Measurements from ENCODE around the gene ATG101. TPM values are rescaled to one million over a fixed set of nuclear protein-coding genes. Genes with fewer than 3 reads are reported as not detected.
A peak's percentile ranks its signal among the peaks of the same experiment; 100 is the strongest.

The ATG101 gene
- total and polyA plus RNA-seq, 2 of the 13 experiments (the other 11 are each of a cell fraction or from before 2014, with no cell fraction given) = 58.2 to 67.7 TPM

- no peak for TF ChIP-seq SMAD3 (CRISPR knock-in tag; IDR thresholded peaks at IDR 0.05)
- no peak for TF ChIP-seq ZSCAN22 (CRISPR knock-in tag; IDR thresholded peaks at IDR 0.05)
- TF ChIP-seq ZNF816 (CRISPR knock-in tag; IDR thresholded peaks at IDR 0.05; ENCODE audit: borderline replicate concordance) = no peak
- TF ChIP-seq BRCA1 (CRISPR knock-in tag; IDR thresholded peaks at IDR 0.05) = no peak
- no peak for TF ChIP-seq NONO (IDR thresholded peaks at IDR 0.05)
- peak; percentile 72; the same call in 1 of the 2 replicates for TF ChIP-seq NONO (CRISPR knock-in tag; conservative IDR thresholded peaks at IDR 0.05)
- TF ChIP-seq NRL (CRISPR knock-in tag; IDR thresholded peaks at IDR 0.05; ENCODE audit: borderline replicate concordance) = 0 out of 2 replicates have a peak, but pooled peaks have one; percentile 51
- TF ChIP-seq, protein P1, sequence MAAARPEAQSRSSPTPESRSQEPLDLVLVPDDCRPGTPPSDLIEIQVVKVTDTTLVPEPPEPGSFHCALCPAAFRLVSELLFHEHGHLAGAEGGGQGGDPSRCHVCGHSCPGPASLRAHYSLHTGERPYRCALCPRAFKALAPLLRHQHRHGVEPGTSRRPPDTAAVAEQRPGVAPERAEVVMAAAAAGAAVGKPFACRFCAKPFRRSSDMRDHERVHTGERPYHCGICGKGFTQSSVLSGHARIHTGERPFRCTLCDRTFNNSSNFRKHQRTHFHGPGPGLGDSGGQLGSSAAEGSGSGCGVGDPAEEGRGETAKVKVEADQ (CRISPR knock-in tag; IDR thresholded peaks at IDR 0.05; ENCODE audit: borderline replicate concordance) = 0 out of 2 replicates have a peak, but pooled peaks have one; percentile 51
- no peak for TF ChIP-seq SETDB1 (CRISPR knock-in tag; IDR thresholded peaks at IDR 0.05; ENCODE audit: borderline replicate concordance)
- TF ChIP-seq HIVEP1 (CRISPR knock-in tag; IDR thresholded peaks at IDR 0.05) = peak; percentile 52; the same call in 1 of the 2 replicates
- TF ChIP-seq MZF1 (CRISPR knock-in tag; IDR thresholded peaks at IDR 0.05; ENCODE audit: borderline replicate concordance) = no peak
- no peak for TF ChIP-seq ZBTB42 (CRISPR knock-in tag; IDR thresholded peaks at IDR 0.05)
- TF ChIP-seq PAF1 (CRISPR knock-in tag; IDR thresholded peaks at IDR 0.05) = no peak
- 0 out of 2 replicates have a peak, but pooled peaks have one; percentile 63 for TF ChIP-seq ZNF274 (CRISPR knock-in tag; IDR thresholded peaks at IDR 0.05)
- 0 out of 2 replicates have a peak, but pooled peaks have one; percentile 40 for TF ChIP-seq MAZ (IDR thresholded peaks at IDR 0.05; ENCODE audit: borderline replicate concordance, low read depth, low read length)
- no peak; the same call in 1 of the 2 replicates for TF ChIP-seq MAZ (CRISPR knock-in tag; IDR thresholded peaks at IDR 0.05; ENCODE audit: low read depth)
- TF ChIP-seq ZBTB25 (CRISPR knock-in tag; IDR thresholded peaks at IDR 0.05) = 0 out of 2 replicates have a peak, but pooled peaks have one; percentile 13
- TF ChIP-seq, protein P2, sequence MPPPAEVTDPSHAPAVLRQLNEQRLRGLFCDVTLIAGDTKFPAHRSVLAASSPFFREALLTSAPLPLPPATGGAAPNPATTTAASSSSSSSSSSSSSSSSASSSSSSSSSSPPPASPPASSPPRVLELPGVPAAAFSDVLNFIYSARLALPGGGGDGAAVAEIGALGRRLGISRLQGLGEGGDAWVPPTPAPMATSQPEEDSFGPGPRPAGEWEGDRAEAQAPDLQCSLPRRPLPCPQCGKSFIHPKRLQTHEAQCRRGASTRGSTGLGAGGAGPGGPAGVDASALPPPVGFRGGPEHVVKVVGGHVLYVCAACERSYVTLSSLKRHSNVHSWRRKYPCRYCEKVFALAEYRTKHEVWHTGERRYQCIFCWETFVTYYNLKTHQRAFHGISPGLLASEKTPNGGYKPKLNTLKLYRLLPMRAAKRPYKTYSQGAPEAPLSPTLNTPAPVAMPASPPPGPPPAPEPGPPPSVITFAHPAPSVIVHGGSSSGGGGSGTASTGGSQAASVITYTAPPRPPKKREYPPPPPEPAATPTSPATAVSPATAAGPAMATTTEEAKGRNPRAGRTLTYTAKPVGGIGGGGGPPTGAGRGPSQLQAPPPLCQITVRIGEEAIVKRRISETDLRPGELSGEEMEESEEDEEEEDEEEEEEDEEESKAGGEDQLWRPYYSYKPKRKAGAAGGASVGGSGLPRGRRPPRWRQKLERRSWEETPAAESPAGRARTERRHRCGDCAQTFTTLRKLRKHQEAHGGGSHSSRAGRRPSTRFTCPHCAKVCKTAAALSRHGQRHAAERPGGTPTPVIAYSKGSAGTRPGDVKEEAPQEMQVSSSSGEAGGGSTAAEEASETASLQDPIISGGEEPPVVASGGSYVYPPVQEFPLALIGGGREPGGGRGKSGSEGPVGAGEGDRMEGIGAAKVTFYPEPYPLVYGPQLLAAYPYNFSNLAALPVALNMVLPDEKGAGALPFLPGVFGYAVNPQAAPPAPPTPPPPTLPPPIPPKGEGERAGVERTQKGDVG (CRISPR knock-in tag; IDR thresholded peaks at IDR 0.05; ENCODE audit: borderline replicate concordance) = 0 out of 2 replicates have a peak, but pooled peaks have one; percentile 43
- TF ChIP-seq ZNF652 (CRISPR knock-in tag; IDR thresholded peaks at IDR 0.05; ENCODE audit: borderline replicate concordance, low read depth) = no peak
- TF ChIP-seq RXRB (CRISPR knock-in tag; IDR thresholded peaks at IDR 0.05; ENCODE audit: borderline replicate concordance) = peak; percentile 97
- no peak for TF ChIP-seq MIER3 (CRISPR knock-in tag; IDR thresholded peaks at IDR 0.05; ENCODE audit: borderline replicate concordance)
- TF ChIP-seq ZNF256 (CRISPR knock-in tag; conservative IDR thresholded peaks at IDR 0.05) = no peak
- 0 out of 2 replicates have a peak, but pooled peaks have one; percentile 20 for TF ChIP-seq ZNF567 (CRISPR knock-in tag; IDR thresholded peaks at IDR 0.05; ENCODE audit: borderline replicate concordance)
- TF ChIP-seq ZNF543 (CRISPR knock-in tag; IDR thresholded peaks at IDR 0.05) = peak; percentile 30; the same call in 1 of the 2 replicates
Measured at GRCh38 chr12:52119398-52120254, 49.8 kb downstream of the ATG101 start (continued).

Data from HepG2 (cell line).